CD14-positive monocyte (primary cell): ENCODE measurements around the gene MCRIP2. TPM values are rescaled to one million over a fixed set of nuclear protein-coding genes. Genes with fewer than 3 reads are reported as not detected.

ENCODE experiments used
- DNase-seq, 3 donors: peaks; one replicate each; pipeline ENCODE4 v3.0.0-alpha.2; 2011 to 2022
- H2AFZ ChIP-seq: 2 replicates; pipeline ENCODE4 v1.6.0; 2012; ENCODE audit warnings: mild to moderate bottlenecking, low read depth, low read length, inconsistent platforms; ENCODE audit not compliant: insufficient read depth, poor library complexity, severe bottlenecking
- H3K27ac ChIP-seq, 2 donors: 1 replicate in 1 of 2; 2 replicates in 1 of 2; pipeline ENCODE4 v1.5.1; 2012 to 2013; ENCODE audit warnings: low read length in 2 of 2, control low read depth in 1 of 2, inconsistent platforms in 1 of 2, low read depth in 1 of 2, mild to moderate bottlenecking in 1 of 2
- H3K27me3 ChIP-seq, 2 donors: one replicate each; pipeline versions ENCODE4 v1.6.0 to v1.6.1; 2011 to 2013; ENCODE audit warnings: low read length in 2 of 2; ENCODE audit not compliant: control insufficient read depth in 2 of 2, insufficient read depth in 2 of 2
- H3K36me3 ChIP-seq, 2 donors: replicated peaks in 1 of 2; 1 replicate in 1 of 2; 2 replicates in 1 of 2; pipeline versions ENCODE4 v1.5.1 to v1.6.1; 2012 to 2013; ENCODE audit warnings: low read length in 2 of 2, control low read depth in 1 of 2, inconsistent platforms in 1 of 2, mild to moderate bottlenecking in 1 of 2; ENCODE audit not compliant: insufficient read depth in 2 of 2, control insufficient read depth in 1 of 2
- H3K4me1 ChIP-seq, 2 donors: 1 replicate in 1 of 2; 2 replicates in 1 of 2; pipeline versions ENCODE4 v1.5.1 to v1.6.1; 2012 to 2013; ENCODE audit warnings: low read length in 2 of 2, control low read depth in 1 of 2, inconsistent platforms in 1 of 2, mild to moderate bottlenecking in 1 of 2, moderate library complexity in 1 of 2; ENCODE audit not compliant: insufficient read depth in 2 of 2, control insufficient read depth in 1 of 2
- H3K4me2 ChIP-seq: replicated peaks from 2 replicates; pipeline ENCODE3; 2012; ENCODE audit warnings: low read length, moderate library complexity, mild to moderate bottlenecking; ENCODE audit not compliant: poor library complexity, severe bottlenecking; ENCODE audit errors: extremely low read depth
- H3K4me3 ChIP-seq, 3 experiments: fragments of 200-600 bp in 1 of 3; sonication (generic) in 1 of 3; replicated peaks in 1 of 3; 1 replicate in 2 of 3; 2 replicates in 1 of 3; pipeline ENCODE4 v1.5.1; 2011 to 2013; ENCODE audit warnings: low read length in 3 of 3, mild to moderate bottlenecking in 3 of 3, control low read depth in 2 of 3, low read depth in 2 of 3, inconsistent platforms in 1 of 3, moderate library complexity in 1 of 3
- H3K79me2 ChIP-seq: 2 replicates; pipeline ENCODE4 v1.6.0; 2012; ENCODE audit warnings: mild to moderate bottlenecking, control low read depth, inconsistent platforms, low read length, moderate library complexity; ENCODE audit not compliant: insufficient read depth
- H3K9ac ChIP-seq: 2 replicates; pipeline ENCODE4 v1.6.0; 2017; ENCODE audit warnings: low read length, mild to moderate bottlenecking; ENCODE audit not compliant: insufficient read depth, poor library complexity, severe bottlenecking
- H3K9me3 ChIP-seq, 2 donors: replicated peaks in 1 of 2; 1 replicate in 1 of 2; 2 replicates in 1 of 2; pipeline versions ENCODE4 v1.5.1 to v1.6.1; 2012 to 2013; ENCODE audit warnings: low read length in 2 of 2, control low read depth in 1 of 2; ENCODE audit not compliant: control insufficient read depth in 1 of 2, insufficient read depth in 1 of 2
- H4K20me1 ChIP-seq: 2 replicates; pipeline ENCODE4 v1.6.0; 2012; ENCODE audit warnings: mild to moderate bottlenecking, low read length, control low read depth, moderate library complexity; ENCODE audit not compliant: insufficient read depth
- H3K27ac Mint-ChIP-seq, 7 donors: one replicate each; pipeline ENCODE4 v1.8.0; 2020; ENCODE audit warnings: mild to moderate bottlenecking in 7 of 7, mixed read lengths in 7 of 7, moderate library complexity in 6 of 7, inconsistent platforms in 2 of 7
- H3K27me3 Mint-ChIP-seq, 3 donors: one replicate each; pipeline ENCODE4 v1.8.0; 2021 to 2022; ENCODE audit warnings: low read depth in 3 of 3, mild to moderate bottlenecking in 3 of 3, mixed read lengths in 3 of 3, moderate library complexity in 3 of 3, inconsistent platforms in 1 of 3
- H3K36me3 Mint-ChIP-seq, 2 donors: one replicate each; pipeline ENCODE4 v1.8.0; 2020; ENCODE audit warnings: mixed read lengths in 2 of 2, inconsistent platforms in 1 of 2, mild to moderate bottlenecking in 1 of 2
- H3K4me1 Mint-ChIP-seq: one replicate; pipeline ENCODE4 v1.8.0; 2020; ENCODE audit warnings: mild to moderate bottlenecking, mixed read lengths
- H3K4me3 Mint-ChIP-seq, 2 donors: one replicate each; pipeline ENCODE4 v1.8.0; 2020; ENCODE audit warnings: mild to moderate bottlenecking in 2 of 2, mixed read lengths in 2 of 2, moderate library complexity in 1 of 2
- H3K9me3 Mint-ChIP-seq, 7 donors: one replicate each; pipeline ENCODE4 v1.8.0; 2020 to 2022; ENCODE audit warnings: mixed read lengths in 7 of 7, mild to moderate bottlenecking in 6 of 7, moderate library complexity in 6 of 7, inconsistent platforms in 2 of 7
- CTCF ChIP-seq: fragments of 200-600 bp; IDR thresholded peaks from one replicate; pipeline ENCODE4 v1.8.0; 2022; ENCODE audit warnings: antibody characterized with exemption, mild to moderate bottlenecking
- WGBS: methylation state at CpG from one replicate; pipeline ENCODE4 v1.1.5; 2013; ENCODE audit warnings: missing lambda C conversion rate; ENCODE audit not compliant: insufficient coverage; 5-methylcytosine and 5-hydroxymethylcytosine counted together
- intact Hi-C, 2 donors: fragments of 100-400 bp; cut with micrococcal nuclease; formaldehyde crosslinking; loops; one replicate each; pipeline versions ENCODE4 v1.15.0 to v1.15.1; 2023
- polyA plus RNA-seq, 3 donors: library from polyadenylated mRNA; depleted of rRNA in 1 of 3; unstranded in 2 of 3; stranded (reverse) in 1 of 3; fragments of 300-500 nt in 2 of 3; fragments of >200 nt in 1 of 3; fragmentation: Illumina TruSeq in 2 of 3; gene quantifications; 1 replicate in 2 of 3; 2 replicates in 1 of 3; pipeline ENCODE4 v1.2.3, GENCODE V29; 2012 to 2021

Gene MCRIP2
- polyA plus RNA-seq, 3 donors, result 23.7 to 65.6 (median 42.1) TPM

- Mint-ChIP-seq H3K4me1 (peaks cover 11% of the 10 kb centered on the region), H3K27me3 (peaks cover 19 to 38% (median 23%) of the 10 kb centered on the region in 3 donors), H3K9me3 (peaks cover 0 to 5% (median 0%) of the 10 kb centered on the region in 7 donors), H3K36me3 (peaks cover 30 to 46% of the 10 kb centered on the region in 2 donors), H3K4me3 (no peak overlapping the region), H3K27ac (peak overlapping the region in 2 of 7 donors; percentile 16 to 78)
- Histone ChIP-seq H3K27ac (no peak overlapping the region), H3K79me2 (peaks cover 7% of the 10 kb centered on the region), H3K9ac (no peak overlapping the region), H4K20me1 (peaks cover 51% of the 10 kb centered on the region), H3K36me3 (peaks cover 46 to 49% of the 10 kb centered on the region in 2 donors), H3K27me3 (peaks cover 3 to 30% of the 10 kb centered on the region in 2 donors), H3K4me3 (no peak overlapping the region), H3K9me3 (no peaks in the 10 kb centered on the region), H3K4me2 (no peak overlapping the region), H3K4me1 (peaks cover 12 to 19% of the 10 kb centered on the region in 2 donors), H2AFZ (no peak overlapping the region)
- no peak for DNase-seq
- 93% methylated on average over 17 of the region's 22 CpGs for WGBS
- intact Hi-C loops, result no loop called here
- no peak for TF ChIP-seq CTCF
Observed at GRCh38 chr16:674214-674881, 32.7 kb downstream of the MCRIP2 start.

GRCh38 chr16:674968-675883, 33.6 kb downstream of the MCRIP2 start, which contains the start of gene RHBDL1:
RHBDL1 (plus strand) TSS chr16:675671; CDS start chr16:675791, 120 bp downstream.
- peaks cover 12% of the 10 kb centered on the region for H3K4me1 Mint-ChIP-seq
- Histone ChIP-seq H3K36me3 (peaks cover 37 to 40% of the 10 kb centered on the region in 2 donors), H3K4me2 (peak within 1 kb of the TSS; percentile 50), H2AFZ (no peak within 1 kb of the TSS), H3K4me3 (peak within 1 kb of the TSS in 1 of 3 experiments; percentile 39), H3K27me3 (peaks cover 3 to 30% of the 10 kb centered on the region in 2 donors), H3K79me2 (peaks cover 1% of the 10 kb centered on the region), H4K20me1 (peaks cover 42% of the 10 kb centered on the region), H3K9me3 (no peaks in the 10 kb centered on the region), H3K4me1 (peaks cover 13 to 22% of the 10 kb centered on the region in 2 donors), H3K27ac (no peak within 1 kb of the TSS), H3K9ac (no peak within 1 kb of the TSS)
- peaks cover 0 to 5% (median 0%) of the 10 kb centered on the region in 7 donors for H3K9me3 Mint-ChIP-seq
- H3K4me3 Mint-ChIP-seq, result peak within 1 kb of the TSS; percentile 27 to 78
- no peak within 1 kb of the TSS for H3K27ac Mint-ChIP-seq
- H3K27me3 Mint-ChIP-seq, result peaks cover 21 to 38% (median 23%) of the 10 kb centered on the region in 3 donors
- DNase-seq, result no peak
- peaks cover 25 to 38% of the 10 kb centered on the region in 2 donors for H3K36me3 Mint-ChIP-seq
- no peak for TF ChIP-seq CTCF
- WGBS, result 4% methylated on average over 69 of the region's 73 CpGs
- intact Hi-C loops, result no loop called here
